GM12878 (cell line): Measurements from ENCODE around the gene GATAD2B. TPM values are rescaled to one million over a fixed set of nuclear protein-coding genes. Genes with fewer than 3 reads are reported as not detected.

Experiments used
- ATAC-seq: fragments of 200-7000 bp; cut with Tn5 transposase; 3 replicates; pipeline ENCODE4 v1.9.1; 2020; ENCODE audit warnings: mild to moderate bottlenecking, moderate library complexity
- BruUV-seq: library from RNA; stranded (reverse); fragments of 400-500 nt; replicated peaks from 2 replicates; lab custom pipeline; 2021; lab: Mats Ljungman, UMichigan
- CTCF ChIA-PET: fragments of 300-600 bp; sonication (Branson Sonifier 250); formaldehyde crosslinking; extraction: SDS; loops from one replicate; lab custom pipeline; 2021; ENCODE audit warnings: inconsistent platforms; lab: Yijun Ruan, JAX
- POLR2A ChIA-PET: fragments of 350-600 bp; formaldehyde crosslinking; extraction: SDS; loops from one replicate; lab custom pipeline; 2021; ENCODE audit warnings: inconsistent platforms; lab: Charles Lee
- RAD21 ChIA-PET: fragments of 300-600 bp; sonication (Branson Sonifier 250); formaldehyde crosslinking; loops from one replicate; lab custom pipeline; 2023; ENCODE audit warnings: antibody characterized with exemption; ENCODE audit not compliant: unreplicated experiment; lab: Charles Lee
- SMC1A ChIA-PET: fragments of 300-600 bp; sonication (Branson Sonifier 250); formaldehyde crosslinking; loops from one replicate; lab custom pipeline; 2023; ENCODE audit not compliant: unreplicated experiment, uncharacterized antibody; lab: Charles Lee
- DNase-seq: peaks from one replicate; pipeline ENCODE4 v3.0.0-alpha.2; 2011; ENCODE audit warnings: low read depth, low spot score
- FAIRE-seq: peaks from 3 replicates; lab custom pipeline; 2011; peaks lifted over from hg19 to GRCh38; lab: Jason Lieb, UNC
- H2AFZ ChIP-seq: 2 replicates; pipeline ENCODE4 v1.6.0; 2011; ENCODE audit warnings: low read depth, low read length, control low read depth; ENCODE audit not compliant: control insufficient read depth
- H3K27ac ChIP-seq: 2 replicates; pipeline ENCODE4 v1.5.1; 2011; ENCODE audit warnings: control low read depth; ENCODE audit not compliant: control insufficient read depth, insufficient read depth
- H3K27me3 ChIP-seq, 2 experiments: replicated peaks in 1 of 2; 2 replicates each; pipeline versions ENCODE4 v1.6.0 to v1.6.1; 2011; ENCODE audit warnings: low read length in 1 of 2; ENCODE audit not compliant: control insufficient read depth in 2 of 2, insufficient read depth in 2 of 2
- H3K36me3 ChIP-seq, 2 experiments: 2 replicates each; pipeline ENCODE4 v1.5.1; 2011; ENCODE audit warnings: low read length in 1 of 2; ENCODE audit not compliant: control insufficient read depth in 2 of 2, insufficient read depth in 2 of 2
- H3K4me1 ChIP-seq: 2 replicates; pipeline ENCODE4 v1.6.1; 2011; ENCODE audit warnings: mild to moderate bottlenecking, low read length, moderate library complexity, mixed read lengths; ENCODE audit not compliant: control insufficient read depth, insufficient read depth
- H3K4me2 ChIP-seq: 2 replicates; pipeline ENCODE4 v1.6.0; 2011; ENCODE audit warnings: control low read depth; ENCODE audit not compliant: control insufficient read depth, insufficient read depth
- H3K4me3 ChIP-seq: fragments of 200-600 bp; sonication (generic); 2 replicates; pipeline ENCODE4 v1.5.1; 2016
- H3K79me2 ChIP-seq: 2 replicates; pipeline ENCODE4 v1.6.0; 2011; ENCODE audit warnings: low read length; ENCODE audit not compliant: control insufficient read depth, insufficient read depth
- H3K9ac ChIP-seq: 2 replicates; pipeline ENCODE4 v1.8.0; 2011; ENCODE audit warnings: low read length, control low read depth, mixed read lengths; ENCODE audit not compliant: control insufficient read depth, insufficient read depth
- H3K9me3 ChIP-seq: replicated peaks from 3 replicates; pipeline ENCODE4 v1.5.1; 2011; ENCODE audit warnings: mild to moderate bottlenecking, low read length; ENCODE audit not compliant: control insufficient read depth, insufficient read depth
- H4K20me1 ChIP-seq: 2 replicates; pipeline ENCODE4 v1.6.0; 2011; ENCODE audit not compliant: control insufficient read depth, insufficient read depth
- BHLHE40 ChIP-seq, 2 experiments: fragments of 450-650 bp in 1 of 2; IDR thresholded peaks; 2 replicates each; pipeline ENCODE4 v1.6.1; 2011 to 2017; ENCODE audit warnings: low read depth in 2 of 2, borderline replicate concordance in 1 of 2, improper control_type of control experiment in 1 of 2, low read length in 1 of 2, mild to moderate bottlenecking in 1 of 2
- CHD1 ChIP-seq: IDR thresholded peaks from 2 replicates; pipeline ENCODE4 v1.6.1; 2012; ENCODE audit warnings: low read depth, low read length, improper control_type of control experiment
- EZH2 ChIP-seq: IDR thresholded peaks from 2 replicates; pipeline ENCODE4 v1.6.1; 2012; ENCODE audit warnings: low read depth, mild to moderate bottlenecking, control low read depth, inconsistent platforms, low read length, borderline replicate concordance; ENCODE audit not compliant: control insufficient read depth
- GATAD2B ChIP-seq: fragments of 450-650 bp; conservative IDR thresholded peaks from 2 replicates; pipeline ENCODE4 v1.6.1; 2017; ENCODE audit warnings: low read depth, mild to moderate bottlenecking, moderate library complexity
- IRF5 ChIP-seq: fragments of 450-650 bp; IDR thresholded peaks from 2 replicates; pipeline ENCODE4 v1.6.1; 2017; ENCODE audit warnings: borderline replicate concordance
- MAX ChIP-seq: IDR thresholded peaks from 2 replicates; pipeline ENCODE4 v1.6.1; 2012; ENCODE audit warnings: low read depth, low read length, improper control_type of control experiment
- POLR2AphosphoS2 ChIP-seq: IDR thresholded peaks from 2 replicates; pipeline ENCODE4 v1.6.1; 2011; ENCODE audit warnings: low read depth, mild to moderate bottlenecking, low read length, improper control_type of control experiment, moderate library complexity
- RAD21 ChIP-seq: IDR thresholded peaks from 2 replicates; pipeline ENCODE4 v1.6.1; 2011; ENCODE audit warnings: mild to moderate bottlenecking, low read depth, low read length, moderate library complexity; ENCODE audit not compliant: insufficient read depth
- SIN3A ChIP-seq: IDR thresholded peaks from 2 replicates; pipeline ENCODE4 v1.6.1; 2012; ENCODE audit warnings: low read depth, low read length, improper control_type of control experiment
- SMAD5 ChIP-seq: IDR thresholded peaks from 2 replicates; pipeline ENCODE4 v1.6.1; 2016; ENCODE audit warnings: antibody characterized with exemption, low read depth
- SREBF2 ChIP-seq: IDR thresholded peaks from 2 replicates; pipeline ENCODE4 v1.6.1; 2012; ENCODE audit warnings: mild to moderate bottlenecking, low read length
- TCF7 ChIP-seq: IDR thresholded peaks from 2 replicates; pipeline ENCODE4 v1.6.1; 2014; ENCODE audit warnings: antibody characterized with exemption, borderline replicate concordance
- ZNF622 ChIP-seq: fragments of 450-650 bp; IDR thresholded peaks from 2 replicates; pipeline ENCODE4 v1.6.1; 2017; ENCODE audit warnings: mild to moderate bottlenecking, inconsistent platforms
- WGBS: methylation state at CpG from one replicate; pipeline ENCODE4 v1.1.6; 2016; ENCODE audit warnings: low lambda C conversion rate; ENCODE audit not compliant: insufficient replicate concordance, insufficient coverage; ENCODE audit errors: missing lambda C conversion rate; 5-methylcytosine and 5-hydroxymethylcytosine counted together
- in situ Hi-C: fragments of 300-500 bp; cut with MboI; formaldehyde crosslinking; loops from 9 replicates; pipeline ENCODE4 v1.14.3; 2018; ENCODE audit warnings: mixed read lengths
- intact Hi-C: fragments of 100-400 bp; cut with micrococcal nuclease; formaldehyde crosslinking; loops from one replicate; pipeline ENCODE4 v1.14.2; 2022; ENCODE audit not compliant: unreplicated experiment
- polyA plus RNA-seq, 11 experiments: library from polyadenylated mRNA; depleted of rRNA in 4 of 11; unstranded in 6 of 11; stranded (reverse) in 5 of 11; fragments of >200 nt; fragmentation: Nextera tagmentation in 4 of 11; fragmentation: Illumina TruSeq in 1 of 11; extraction: Ambion mirVana in 4 of 11; extraction: Trizol in 1 of 11; gene quantifications; 1 replicate in 1 of 11; 2 replicates in 10 of 11; pipeline versions ENCODE4 v1.2.1 to v1.2.3, GENCODE V29; 2011 to 2016; ENCODE audit warnings: inconsistent platforms in 2 of 11, missing spikeins in 2 of 11, low read depth in 1 of 11
- total RNA-seq, 4 experiments: library from RNA; depleted of rRNA in 3 of 4; stranded (reverse); fragments of >200 nt in 3 of 4; fragmentation: Illumina TruSeq in 1 of 4; extraction: Trizol in 1 of 4; gene quantifications; 2 replicates each; pipeline versions ENCODE4 v1.2.1 to v1.2.3, GENCODE V29; 2013 to 2021

Gene GATAD2B
- total and polyA plus RNA-seq, 10 of the 15 experiments (the other 5 are each of a cell fraction or from before 2014, with no cell fraction given), result 2.4 to 63.1 (median 8.7) TPM

GRCh38 chr1:153771261-153771660 lies 151.5 kb downstream of the GATAD2B start:
- Histone ChIP-seq H3K36me3 (peaks cover 33 to 35% of the 10 kb centered on the region in 2 experiments), H3K4me3 (no peak overlapping the region), H3K4me1 (peaks cover under 1% of the 10 kb centered on the region; the same call in 1 of the 2 replicates), H3K27ac (no peak overlapping the region), H3K9ac (no peak overlapping the region), H3K9me3 (no peaks in the 10 kb centered on the region), H4K20me1 (no peaks in the 10 kb centered on the region), H3K27me3 (no peaks in the 10 kb centered on the region), H3K79me2 (no peaks in the 10 kb centered on the region), H3K4me2 (no peak overlapping the region), H2AFZ (no peak overlapping the region)
- intact Hi-C loops (no loop called here), in situ Hi-C loops (no loop called here)
- no peak for DNase-seq
- TF ChIP-seq TCF7 (no peak), EZH2 (no peak), ZNF622 (no peak), IRF5 (no peak), CHD1 (no peak), SMAD5 (no peak), MAX (no peak), SIN3A (no peak), GATAD2B (no peak), BHLHE40 (IDR thresholded peaks at IDR 0.05; ENCODE audit: borderline replicate concordance in 1 of 2, low read depth in 2 of 2, low read length in 1 of 2) (no peak), RAD21 (no peak), POLR2AphosphoS2 (no peak), SREBF2 (no peak)
- BruUV-seq, result no TSS peak
- ChIA-PET POLR2A (no interaction called here), RAD21 (interaction anchor here (0.6 to 1.2 kb wide), 3 partner anchors 33 to 99 kb away, joined by 3 to 4 read pairs (median 3); no protein-coding TSS in a partner anchor), CTCF (interaction anchor here (0.6 to 3.2 kb wide), 3 partner anchors 35 to 93 kb away, joined by 3 to 18 read pairs (median 4); partner anchors contain the start of gene NPR1), SMC1A (interaction anchor here (0.9 to 1.6 kb wide), 2 partner anchors 21 to 95 kb away, joined by 3 to 4 read pairs; no protein-coding TSS in a partner anchor)
- 100% methylated on average over 2 of the region's 2 CpGs for WGBS
- ATAC-seq, result no peak
- no peak for FAIRE-seq
